Testis (tissue), 3 donors: ENCODE measurements around the gene LMF2. TPM values are rescaled to one million over a fixed set of nuclear protein-coding genes. Genes with fewer than 3 reads are reported as not detected.

Experiments
- DNase-seq: peaks from one replicate; pipeline ENCODE4 v3.0.0-alpha.2; 2019
- H3K27ac ChIP-seq, 2 donors: fragments of 200-600 bp; sonication (generic); one replicate each; pipeline ENCODE4 v1.5.1; 2019
- H3K27me3 ChIP-seq: fragments of 200-600 bp; sonication (generic); one replicate; pipeline ENCODE4 v1.5.1; 2019
- H3K36me3 ChIP-seq: fragments of 200-600 bp; sonication (generic); one replicate; pipeline ENCODE4 v1.5.1; 2017; ENCODE audit warnings: low read depth; ENCODE audit errors: missing control alignments
- H3K4me1 ChIP-seq: fragments of 200-600 bp; sonication (generic); one replicate; pipeline ENCODE4 v1.5.1; 2019
- H3K4me3 ChIP-seq, 2 donors: fragments of 200-600 bp; sonication (generic); one replicate each; pipeline ENCODE4 v1.5.1; 2017 to 2019
- H3K9me3 ChIP-seq: fragments of 200-600 bp; sonication (generic); one replicate; pipeline ENCODE4 v1.5.1; 2017
- POLR2A ChIP-seq: fragments of 450-650 bp; IDR thresholded peaks from one replicate; pipeline ENCODE4 v1.6.1; 2017; ENCODE audit warnings: antibody characterized with exemption, mild to moderate bottlenecking, moderate library complexity
- WGBS, 2 donors: methylation state at CpG; one replicate each; pipeline ENCODE4 v1.1.5; 2018; 5-methylcytosine and 5-hydroxymethylcytosine counted together
- intact Hi-C: fragments of 100-400 bp; cut with DNase I; formaldehyde crosslinking; loops from one replicate; pipeline ENCODE4 v1.15.1; 2023; ENCODE audit warnings: low total_unique reads
- polyA plus RNA-seq: library from polyadenylated mRNA; stranded (reverse); fragments of 350-450 nt; fragmentation: Illumina TruSeq; extraction: RNeasy Lipid Tissue Mini Kit (QIAGEN cat#74804); gene quantifications from one replicate; pipeline ENCODE4 v1.2.3, GENCODE V29; 2014; ENCODE audit warnings: low read depth, low replicate concordance; ENCODE audit not compliant: insufficient read depth
- total RNA-seq, 2 donors: library from RNA; depleted of rRNA; stranded (reverse); fragments of >200 nt; gene quantifications; one replicate each; pipeline ENCODE4 v1.2.3, GENCODE V29; 2016
- TF ChIP-seq, protein P1 (sequence below), 3 experiments: fragments of 450-650 bp in 2 of 3; fragments of 200-600 bp in 1 of 3; sonication (generic) in 1 of 3; IDR thresholded peaks; one replicate each; pipeline ENCODE4 v1.5.1; 2016 to 2019; ENCODE audit warnings: antibody characterized with exemption in 3 of 3, mild to moderate bottlenecking in 2 of 3, moderate library complexity in 1 of 3

LMF2 gene
- total and polyA plus RNA-seq, 3 donors from 2014 or later = 59.7 to 109 (median 95.4) TPM

DNA sequence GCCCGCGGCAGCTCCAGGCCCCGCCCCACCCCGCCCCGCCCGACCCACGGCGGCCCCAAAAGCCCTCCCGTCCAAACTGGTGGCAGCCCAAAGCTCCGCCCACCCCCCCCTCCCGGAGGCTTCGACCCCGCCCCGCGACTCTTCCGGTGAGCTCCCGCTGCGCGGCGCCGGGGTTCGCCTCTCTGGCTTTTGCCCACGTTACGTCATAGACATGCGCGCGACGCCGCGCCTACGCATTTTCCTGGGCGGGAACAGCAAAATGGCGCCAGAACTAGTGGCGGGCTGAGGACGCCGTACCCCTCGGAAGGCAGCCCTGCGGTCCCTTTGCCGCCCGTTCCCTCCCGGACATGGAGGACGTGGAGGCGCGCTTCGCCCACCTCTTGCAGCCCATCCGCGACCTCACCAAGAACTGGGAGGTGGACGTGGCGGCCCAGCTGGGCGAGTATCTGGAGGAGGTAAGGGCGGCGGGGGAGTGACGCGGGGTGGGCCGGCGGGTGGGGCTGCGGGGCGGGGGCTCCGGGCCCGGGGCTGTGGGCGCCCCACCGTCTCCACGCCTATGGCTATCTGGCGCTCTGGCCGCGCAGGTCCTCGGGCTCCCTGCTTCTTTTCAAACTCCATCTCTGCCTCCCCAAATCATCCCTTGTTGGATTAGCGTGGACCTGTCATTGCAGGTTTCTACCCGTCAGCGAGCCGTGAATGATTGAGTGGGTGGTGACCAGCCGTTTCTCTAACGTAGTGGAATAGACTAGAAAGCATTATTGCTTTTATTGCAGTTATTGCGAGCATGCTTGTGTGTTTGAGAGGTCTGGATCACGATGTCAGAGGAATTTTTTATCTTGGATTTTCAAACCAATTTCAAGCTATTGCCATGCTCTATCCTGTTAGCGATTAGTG is 736 bp upstream of the LMF2 start, which contains the start of gene NCAPH2:
TSS of gene NCAPH2 (plus strand) at position 234 of the 894 bp plus-strand sequence. CDS start at position 348, 114 bp downstream.
- WGBS, 2 donors = 1% methylated on average over 18 to 36 of the region's 76 CpGs
- Histone ChIP-seq H3K36me3 (no peaks in the 10 kb centered on the region), H3K27ac (peak within 1 kb of the TSS; percentile 72 to 91), H3K4me3 (peak within 1 kb of the TSS; percentile 81 to 94), H3K4me1 (peaks cover 9% of the 10 kb centered on the region), H3K9me3 (no peaks in the 10 kb centered on the region), H3K27me3 (no peaks in the 10 kb centered on the region)
- DNase-seq = peak; percentile 96
- intact Hi-C loops = no loop called here
- TF ChIP-seq POLR2A = peak; percentile 31
- TF ChIP-seq, protein P1, sequence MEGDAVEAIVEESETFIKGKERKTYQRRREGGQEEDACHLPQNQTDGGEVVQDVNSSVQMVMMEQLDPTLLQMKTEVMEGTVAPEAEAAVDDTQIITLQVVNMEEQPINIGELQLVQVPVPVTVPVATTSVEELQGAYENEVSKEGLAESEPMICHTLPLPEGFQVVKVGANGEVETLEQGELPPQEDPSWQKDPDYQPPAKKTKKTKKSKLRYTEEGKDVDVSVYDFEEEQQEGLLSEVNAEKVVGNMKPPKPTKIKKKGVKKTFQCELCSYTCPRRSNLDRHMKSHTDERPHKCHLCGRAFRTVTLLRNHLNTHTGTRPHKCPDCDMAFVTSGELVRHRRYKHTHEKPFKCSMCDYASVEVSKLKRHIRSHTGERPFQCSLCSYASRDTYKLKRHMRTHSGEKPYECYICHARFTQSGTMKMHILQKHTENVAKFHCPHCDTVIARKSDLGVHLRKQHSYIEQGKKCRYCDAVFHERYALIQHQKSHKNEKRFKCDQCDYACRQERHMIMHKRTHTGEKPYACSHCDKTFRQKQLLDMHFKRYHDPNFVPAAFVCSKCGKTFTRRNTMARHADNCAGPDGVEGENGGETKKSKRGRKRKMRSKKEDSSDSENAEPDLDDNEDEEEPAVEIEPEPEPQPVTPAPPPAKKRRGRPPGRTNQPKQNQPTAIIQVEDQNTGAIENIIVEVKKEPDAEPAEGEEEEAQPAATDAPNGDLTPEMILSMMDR (IDR thresholded peaks at IDR 0.05) = peak in 1 of 3 experiments; percentile 7

DNA sequence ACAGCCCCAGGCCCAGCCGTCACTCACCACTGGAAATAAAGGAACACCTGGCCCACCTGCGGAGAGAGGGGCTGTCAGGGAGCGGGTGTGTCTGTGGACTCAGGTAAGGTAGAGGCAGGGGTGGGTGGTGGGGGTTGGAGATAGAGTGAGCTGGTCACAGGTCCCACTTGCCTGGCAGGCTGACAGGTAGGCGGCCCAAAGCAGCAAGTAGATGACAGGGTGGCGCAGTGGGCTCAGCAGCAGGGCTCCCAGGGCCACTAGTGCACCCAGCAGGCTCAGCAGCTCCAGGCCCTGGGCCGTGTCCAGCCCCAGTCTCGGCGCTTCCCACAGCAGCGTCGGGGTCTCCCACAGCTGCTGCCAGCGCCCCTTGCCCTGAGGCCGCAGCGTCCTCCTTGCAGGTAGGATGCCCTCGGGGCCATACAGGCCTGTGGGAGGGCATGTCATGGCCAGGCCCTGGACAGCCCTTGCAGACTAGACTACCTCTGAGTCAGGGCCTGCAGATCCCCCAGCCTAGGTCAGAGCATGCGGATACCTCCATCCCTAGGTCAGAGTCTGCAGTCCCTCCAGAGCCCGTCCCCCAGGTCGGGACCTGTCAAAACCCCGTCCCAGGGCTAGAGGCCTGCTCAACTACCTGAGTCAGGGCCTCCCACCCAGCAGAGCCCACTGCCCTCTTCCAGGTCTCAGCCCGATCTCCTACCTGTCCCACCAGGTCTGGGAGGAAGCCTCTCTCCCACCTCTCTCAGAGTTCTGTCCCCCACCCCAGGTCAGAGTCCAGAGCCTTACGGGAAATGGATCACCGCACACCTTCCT is 686 bp downstream of the LMF2 start:
- Histone ChIP-seq H3K4me1 (peaks cover 9% of the 10 kb centered on the region), H3K36me3 (no peaks in the 10 kb centered on the region), H3K27ac (peak overlapping the region; percentile 72 to 85), H3K9me3 (no peaks in the 10 kb centered on the region), H3K27me3 (no peaks in the 10 kb centered on the region), H3K4me3 (peak overlapping the region; percentile 81)
- WGBS, 2 donors = 15 to 24% methylated on average over 7 to 21 of the region's 21 CpGs
- no peak for DNase-seq
- TF ChIP-seq, protein P1 (IDR thresholded peaks at IDR 0.05) = no peak
- TF ChIP-seq POLR2A = no peak
- intact Hi-C loops = no loop called here

DNA sequence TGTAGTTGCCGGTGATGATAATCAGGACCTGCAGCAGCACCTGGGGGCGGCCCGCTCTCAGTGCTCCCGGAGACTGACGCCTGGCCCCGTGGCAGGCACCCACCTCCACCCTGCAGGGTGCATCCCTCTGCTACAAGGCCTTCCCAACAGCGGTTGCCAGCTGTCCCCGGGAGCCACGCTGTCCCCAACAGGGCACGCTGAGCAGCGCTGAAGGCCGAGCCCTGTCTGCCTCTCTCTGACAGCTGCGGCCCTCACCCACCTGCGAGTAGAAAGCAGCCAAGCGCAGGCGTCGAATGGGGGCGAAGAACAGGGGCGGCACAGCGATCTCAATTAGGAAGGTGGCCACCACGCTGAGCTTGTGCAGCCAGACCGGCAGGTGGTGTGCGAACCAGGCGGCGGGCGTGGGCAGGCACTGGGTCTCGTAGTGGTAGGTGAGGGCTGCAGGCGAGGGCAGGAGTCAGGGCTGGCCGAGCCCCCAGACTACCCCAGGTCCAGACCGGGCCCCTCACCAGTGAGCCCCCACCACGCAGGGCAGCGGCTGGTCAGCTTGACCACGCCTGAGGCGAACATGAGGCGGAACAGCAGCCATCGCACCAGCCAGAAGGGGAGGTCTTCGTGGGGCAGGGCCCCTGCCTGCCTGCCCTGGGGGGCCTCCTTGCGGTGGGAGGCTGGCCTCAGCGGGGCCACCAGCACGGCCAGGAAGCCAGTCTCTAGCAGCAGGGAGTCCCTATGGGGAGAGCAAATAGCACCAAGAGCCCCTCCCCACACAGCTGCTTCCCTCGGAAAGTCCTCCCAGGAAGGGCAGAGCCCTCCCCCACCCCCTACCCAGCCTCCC is 1.5 kb downstream of the LMF2 start:
- Histone ChIP-seq H3K27me3 (no peaks in the 10 kb centered on the region), H3K36me3 (no peaks in the 10 kb centered on the region), H3K27ac (no peak overlapping the region), H3K4me1 (peaks cover 9% of the 10 kb centered on the region), H3K9me3 (no peaks in the 10 kb centered on the region), H3K4me3 (peak overlapping the region in 1 of 2 donors; percentile 81)
- intact Hi-C loops = no loop called here
- DNase-seq = no peak
- TF ChIP-seq POLR2A = no peak
- TF ChIP-seq, protein P1 (IDR thresholded peaks at IDR 0.05) = no peak
- WGBS, 2 donors = 89 to 98% methylated on average over 4 to 41 of the region's 41 CpGs

DNA sequence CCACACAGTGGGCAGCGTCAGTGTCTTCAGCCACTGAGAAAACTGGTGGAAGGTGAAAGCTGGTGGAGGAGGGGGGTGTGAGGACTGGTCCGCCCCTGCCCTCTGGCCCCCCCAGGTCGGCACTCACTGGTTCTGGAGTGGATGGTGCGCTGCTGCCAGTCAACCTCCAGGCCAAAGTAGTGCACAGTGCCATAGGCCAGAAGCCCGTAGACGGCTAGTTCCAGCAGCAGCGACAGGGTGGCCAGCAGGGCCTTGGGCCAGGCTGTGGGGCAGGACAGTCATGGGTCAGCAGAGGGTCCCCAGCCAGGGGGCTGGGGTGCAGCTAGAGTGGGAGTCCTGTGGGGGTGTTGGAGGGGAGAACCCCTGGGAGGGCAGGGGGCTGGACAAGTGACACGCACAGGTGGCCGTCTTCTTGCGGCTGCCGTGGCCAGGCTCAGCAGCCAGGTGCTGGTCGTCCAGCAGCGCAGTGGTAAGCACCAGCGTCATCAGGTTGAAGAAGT is 2.2 kb downstream of the LMF2 start:
- H3K4me1 ChIP-seq = peaks cover 9% of the 10 kb centered on the region
- H3K36me3 ChIP-seq = no peaks in the 10 kb centered on the region
- no peak for DNase-seq
- H3K9me3 ChIP-seq = no peaks in the 10 kb centered on the region
- no peak overlapping the region for H3K4me3 ChIP-seq
- TF ChIP-seq, protein P1 (IDR thresholded peaks at IDR 0.05) = no peak
- no peak for TF ChIP-seq POLR2A
- intact Hi-C loops = no loop called here
- WGBS, 2 donors = 89 to 92% methylated on average over 8 to 14 of the region's 14 CpGs
- no peaks in the 10 kb centered on the region for H3K27me3 ChIP-seq
- H3K27ac ChIP-seq = no peak overlapping the region
